Measurements from ENCODE around the gene GP9.

GP9 gene

DNA sequence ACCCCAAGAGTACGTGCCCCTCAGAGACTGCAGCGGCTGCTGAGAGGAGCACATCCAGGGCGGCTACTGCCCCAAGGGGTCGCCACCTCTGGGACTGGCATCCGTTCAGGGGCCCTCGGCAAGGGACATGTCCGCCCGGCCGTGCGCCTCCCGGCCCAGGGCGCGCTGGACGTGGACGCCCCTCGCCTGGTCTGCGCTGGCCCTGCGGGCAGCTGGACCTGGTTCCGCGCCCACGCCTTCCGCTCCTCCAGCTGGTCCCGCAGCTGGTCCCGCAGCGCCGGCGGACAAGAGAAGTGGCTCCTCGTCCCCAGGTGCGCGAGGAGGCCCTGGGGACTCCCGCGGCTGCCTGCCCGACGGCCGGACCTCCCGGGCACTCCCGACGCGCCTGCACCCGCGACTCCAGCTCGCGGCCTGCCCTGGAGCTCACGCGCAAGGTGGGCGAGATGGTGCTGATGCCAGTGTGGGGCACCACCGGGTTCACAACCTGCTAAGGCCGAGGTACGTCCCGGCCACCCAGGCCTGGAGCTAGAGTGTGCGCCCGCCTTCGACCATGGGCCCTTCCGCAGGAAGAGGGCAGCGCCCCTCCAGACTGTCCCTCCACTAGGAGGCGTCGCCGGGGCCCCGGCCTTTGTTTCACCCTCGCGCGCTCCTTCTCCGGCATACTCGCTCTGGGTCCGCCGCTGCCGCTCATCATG lies 14.4 kb upstream of the GP9 start:
- intact Hi-C loops (cut with DNase I; ENCODE audit: low total_unique reads): no loop called here
- Histone ChIP-seq H3K27me3 (peaks cover 0 to 10% of the 10 kb centered on the region in 2 donors), H3K4me1 (peaks cover 0 to 10% (median 9%) of the 10 kb centered on the region in 4 donors), H3K9me3 (no peaks in the 10 kb centered on the region), H3K27ac (no peak overlapping the region), H3K36me3 (no peaks in the 10 kb centered on the region), H3K4me3 (peak overlapping the region; percentile 34 to 45)
- TF ChIP-seq, protein P1, sequence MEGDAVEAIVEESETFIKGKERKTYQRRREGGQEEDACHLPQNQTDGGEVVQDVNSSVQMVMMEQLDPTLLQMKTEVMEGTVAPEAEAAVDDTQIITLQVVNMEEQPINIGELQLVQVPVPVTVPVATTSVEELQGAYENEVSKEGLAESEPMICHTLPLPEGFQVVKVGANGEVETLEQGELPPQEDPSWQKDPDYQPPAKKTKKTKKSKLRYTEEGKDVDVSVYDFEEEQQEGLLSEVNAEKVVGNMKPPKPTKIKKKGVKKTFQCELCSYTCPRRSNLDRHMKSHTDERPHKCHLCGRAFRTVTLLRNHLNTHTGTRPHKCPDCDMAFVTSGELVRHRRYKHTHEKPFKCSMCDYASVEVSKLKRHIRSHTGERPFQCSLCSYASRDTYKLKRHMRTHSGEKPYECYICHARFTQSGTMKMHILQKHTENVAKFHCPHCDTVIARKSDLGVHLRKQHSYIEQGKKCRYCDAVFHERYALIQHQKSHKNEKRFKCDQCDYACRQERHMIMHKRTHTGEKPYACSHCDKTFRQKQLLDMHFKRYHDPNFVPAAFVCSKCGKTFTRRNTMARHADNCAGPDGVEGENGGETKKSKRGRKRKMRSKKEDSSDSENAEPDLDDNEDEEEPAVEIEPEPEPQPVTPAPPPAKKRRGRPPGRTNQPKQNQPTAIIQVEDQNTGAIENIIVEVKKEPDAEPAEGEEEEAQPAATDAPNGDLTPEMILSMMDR (IDR thresholded peaks at IDR 0.05): no peak
- DNase-seq: no peak

DNA sequence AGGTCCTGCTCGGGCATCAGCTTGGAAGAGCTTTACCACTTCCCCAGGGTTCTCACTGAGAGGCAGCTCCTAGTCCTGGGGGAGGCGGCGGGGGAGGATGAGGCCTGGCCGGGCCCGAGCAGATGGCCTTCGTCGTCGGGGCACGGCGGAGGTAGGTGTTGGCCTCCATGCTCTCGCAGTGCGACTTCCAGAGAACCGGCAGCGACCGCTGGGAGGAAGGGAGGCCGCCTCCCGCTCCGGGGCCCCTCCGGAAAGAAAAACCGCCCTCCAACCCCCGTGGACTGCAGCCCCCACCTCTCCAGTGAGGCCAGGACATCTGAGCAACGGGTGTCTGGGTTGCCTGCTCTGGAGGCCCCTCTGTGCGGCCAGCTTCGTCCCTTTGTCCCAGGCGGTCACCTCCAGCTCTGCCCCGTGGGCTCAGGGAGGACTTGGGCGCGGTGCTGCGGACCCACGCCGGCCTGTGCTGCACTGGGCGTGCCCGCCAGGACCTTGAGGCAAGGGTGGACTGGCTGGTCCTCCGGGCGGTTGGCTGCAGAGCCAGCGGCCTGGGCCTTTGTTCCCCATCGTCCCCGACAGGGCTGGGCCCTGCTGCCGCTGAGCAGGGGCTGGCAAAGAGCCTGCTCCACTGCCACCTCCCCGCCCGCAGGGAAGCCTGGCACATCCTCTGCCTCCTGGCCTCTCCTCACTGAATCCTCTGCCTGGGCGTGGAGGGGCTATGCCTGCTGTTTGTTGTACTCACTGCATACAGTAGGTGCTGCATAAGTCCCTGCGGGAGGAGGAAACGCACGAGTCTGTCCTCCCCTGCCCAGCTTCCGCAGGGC lies 13.6 kb upstream of the GP9 start:
- H3K27me3 ChIP-seq: peaks cover 0 to 10% of the 10 kb centered on the region in 2 donors
- DNase-seq: no peak
- H3K9me3 ChIP-seq: no peaks in the 10 kb centered on the region
- no peaks in the 10 kb centered on the region for H3K36me3 ChIP-seq
- TF ChIP-seq, protein P1 (IDR thresholded peaks at IDR 0.05): no peak
- intact Hi-C loops (cut with DNase I; ENCODE audit: low total_unique reads): no loop called here
- H3K27ac ChIP-seq: no peak overlapping the region
- no peak overlapping the region for H3K4me3 ChIP-seq
- H3K4me1 ChIP-seq: peaks cover 0 to 17% (median 12%) of the 10 kb centered on the region in 4 donors

DNA sequence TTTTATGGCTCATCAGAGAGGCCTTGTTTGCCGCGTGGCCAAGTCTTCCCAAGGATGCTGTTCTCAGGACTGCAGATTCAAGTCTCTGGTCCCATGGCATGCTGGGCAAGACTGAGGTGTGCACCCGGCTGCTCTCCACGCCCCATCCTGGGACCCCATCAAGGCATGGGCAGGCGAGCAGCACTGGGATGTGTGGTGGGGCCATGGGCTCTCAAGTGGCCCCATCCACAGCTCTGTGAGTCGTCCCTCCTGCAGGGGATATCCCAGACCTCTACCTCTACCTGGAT lies 13.1 kb upstream of the GP9 start:
- DNase-seq: no peak
- Histone ChIP-seq H3K9me3 (no peaks in the 10 kb centered on the region), H3K4me1 (peaks cover 0 to 22% (median 18%) of the 10 kb centered on the region in 4 donors), H3K27me3 (peaks cover 0 to 10% of the 10 kb centered on the region in 2 donors), H3K4me3 (no peak overlapping the region), H3K36me3 (no peaks in the 10 kb centered on the region), H3K27ac (no peak overlapping the region)
- TF ChIP-seq, protein P1 (IDR thresholded peaks at IDR 0.05): no peak
- intact Hi-C loops (cut with DNase I; ENCODE audit: low total_unique reads): no loop called here

DNA sequence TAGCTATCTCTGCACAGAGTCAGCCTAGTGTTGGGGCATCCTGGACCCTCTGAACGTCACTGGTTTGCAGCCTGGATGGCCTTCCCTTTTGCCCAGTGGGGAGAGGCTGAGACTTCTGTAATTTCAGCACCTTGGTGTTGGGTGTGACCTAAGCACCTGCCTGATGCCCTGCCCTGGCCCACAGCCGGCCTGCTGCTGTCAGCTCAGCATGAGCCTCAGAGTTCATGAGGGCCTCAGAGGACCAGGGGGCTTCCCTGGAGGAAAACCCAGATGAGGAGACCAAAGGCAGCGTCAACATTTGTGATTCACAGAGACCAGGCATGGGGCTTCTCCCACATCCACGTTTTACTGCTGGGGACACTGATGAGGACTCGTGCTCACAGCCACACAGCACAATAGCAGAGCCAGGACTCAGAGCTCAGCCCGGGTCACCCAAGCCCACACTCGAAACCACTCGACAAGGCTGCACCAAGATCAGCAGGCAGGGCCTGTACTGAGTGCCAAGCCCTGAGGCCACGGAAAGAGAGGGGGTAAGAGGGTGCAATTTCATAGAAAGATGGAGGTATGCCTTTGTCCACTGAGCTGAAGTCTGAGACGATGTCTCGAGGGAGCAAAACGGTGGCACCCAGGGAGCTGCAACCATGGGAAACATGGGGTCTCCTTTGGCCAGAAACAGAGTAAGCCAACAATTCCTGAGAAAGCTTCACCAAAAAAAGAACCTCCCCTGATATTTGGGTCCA lies 9.9 kb upstream of the GP9 start:
- Histone ChIP-seq H3K36me3 (no peaks in the 10 kb centered on the region), H3K4me3 (no peak overlapping the region), H3K27me3 (peaks cover 0 to 8% of the 10 kb centered on the region in 2 donors), H3K4me1 (peaks cover 0 to 34% (median 29%) of the 10 kb centered on the region in 4 donors), H3K27ac (no peak overlapping the region), H3K9me3 (no peaks in the 10 kb centered on the region)
- TF ChIP-seq, protein P1 (IDR thresholded peaks at IDR 0.05): no peak
- DNase-seq: no peak
- intact Hi-C loops (cut with DNase I; ENCODE audit: low total_unique reads): loop anchor here (5.0 kb wide), 1 partner anchor 192 kb away; no protein-coding TSS in a partner anchor

DNA sequence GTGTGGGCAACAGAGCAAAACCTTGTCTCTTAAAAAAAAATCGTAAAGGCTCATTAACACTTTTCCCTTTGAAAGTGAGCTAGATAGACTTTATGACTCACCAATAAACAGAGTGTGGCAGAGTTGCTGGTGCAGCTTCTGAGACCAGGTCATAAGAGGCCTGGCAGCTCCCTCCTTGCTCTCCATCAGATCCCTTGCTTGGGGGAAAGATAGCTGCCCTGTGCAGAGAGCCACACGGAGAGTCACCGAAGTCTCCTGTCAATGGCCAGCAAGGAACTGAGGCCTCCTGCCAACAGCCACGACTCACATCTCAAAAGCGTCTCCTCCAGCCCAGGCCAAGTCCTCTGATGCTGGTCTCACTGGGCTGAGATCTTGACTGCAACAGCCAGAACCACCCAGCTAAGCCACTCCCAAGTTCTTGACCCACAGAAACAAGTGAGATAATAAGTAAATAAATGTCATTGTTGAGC lies 8.7 kb upstream of the GP9 start:
- peak; percentile 2 to 51 for DNase-seq
- no peaks in the 10 kb centered on the region for H3K36me3 ChIP-seq
- intact Hi-C loops (cut with DNase I; ENCODE audit: low total_unique reads): loop anchor here (5.0 kb wide), 1 partner anchor 190 kb away; no protein-coding TSS in a partner anchor
- H3K4me1 ChIP-seq: peaks cover 0 to 29% (median 24%) of the 10 kb centered on the region in 4 donors
- peak overlapping the region; percentile 37 to 60 for H3K27ac ChIP-seq
- H3K9me3 ChIP-seq: no peaks in the 10 kb centered on the region
- H3K4me3 ChIP-seq: no peak overlapping the region
- TF ChIP-seq, protein P1 (IDR thresholded peaks at IDR 0.05): no peak
- no peaks in the 10 kb centered on the region for H3K27me3 ChIP-seq

All from tibial artery (tissue), 4 donors.